Placental pericyte (primary cell): Measurements from ENCODE around the gene AMOT. TPM values are rescaled to one million over a fixed set of nuclear protein-coding genes. Genes with fewer than 3 reads are reported as not detected.

ENCODE experiments used
- small RNA-seq: library from RNA; depleted of rRNA; stranded (forward); fragments of <200 nt; gene quantifications from one replicate; pipeline ENCODE3, GENCODE V24; 2012; ENCODE audit warnings: low replicate concordance
- total RNA-seq: library from RNA; depleted of rRNA; stranded (reverse); fragments of >200 nt; gene quantifications from 2 replicates; pipeline ENCODE4 v1.2.3, GENCODE V29; 2012

AMOT gene, protein sequence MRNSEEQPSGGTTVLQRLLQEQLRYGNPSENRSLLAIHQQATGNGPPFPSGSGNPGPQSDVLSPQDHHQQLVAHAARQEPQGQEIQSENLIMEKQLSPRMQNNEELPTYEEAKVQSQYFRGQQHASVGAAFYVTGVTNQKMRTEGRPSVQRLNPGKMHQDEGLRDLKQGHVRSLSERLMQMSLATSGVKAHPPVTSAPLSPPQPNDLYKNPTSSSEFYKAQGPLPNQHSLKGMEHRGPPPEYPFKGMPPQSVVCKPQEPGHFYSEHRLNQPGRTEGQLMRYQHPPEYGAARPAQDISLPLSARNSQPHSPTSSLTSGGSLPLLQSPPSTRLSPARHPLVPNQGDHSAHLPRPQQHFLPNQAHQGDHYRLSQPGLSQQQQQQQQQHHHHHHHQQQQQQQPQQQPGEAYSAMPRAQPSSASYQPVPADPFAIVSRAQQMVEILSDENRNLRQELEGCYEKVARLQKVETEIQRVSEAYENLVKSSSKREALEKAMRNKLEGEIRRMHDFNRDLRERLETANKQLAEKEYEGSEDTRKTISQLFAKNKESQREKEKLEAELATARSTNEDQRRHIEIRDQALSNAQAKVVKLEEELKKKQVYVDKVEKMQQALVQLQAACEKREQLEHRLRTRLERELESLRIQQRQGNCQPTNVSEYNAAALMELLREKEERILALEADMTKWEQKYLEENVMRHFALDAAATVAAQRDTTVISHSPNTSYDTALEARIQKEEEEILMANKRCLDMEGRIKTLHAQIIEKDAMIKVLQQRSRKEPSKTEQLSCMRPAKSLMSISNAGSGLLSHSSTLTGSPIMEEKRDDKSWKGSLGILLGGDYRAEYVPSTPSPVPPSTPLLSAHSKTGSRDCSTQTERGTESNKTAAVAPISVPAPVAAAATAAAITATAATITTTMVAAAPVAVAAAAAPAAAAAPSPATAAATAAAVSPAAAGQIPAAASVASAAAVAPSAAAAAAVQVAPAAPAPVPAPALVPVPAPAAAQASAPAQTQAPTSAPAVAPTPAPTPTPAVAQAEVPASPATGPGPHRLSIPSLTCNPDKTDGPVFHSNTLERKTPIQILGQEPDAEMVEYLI
- total RNA-seq, result 2.6 and 2.9 TPM in 2 replicates

DNA sequence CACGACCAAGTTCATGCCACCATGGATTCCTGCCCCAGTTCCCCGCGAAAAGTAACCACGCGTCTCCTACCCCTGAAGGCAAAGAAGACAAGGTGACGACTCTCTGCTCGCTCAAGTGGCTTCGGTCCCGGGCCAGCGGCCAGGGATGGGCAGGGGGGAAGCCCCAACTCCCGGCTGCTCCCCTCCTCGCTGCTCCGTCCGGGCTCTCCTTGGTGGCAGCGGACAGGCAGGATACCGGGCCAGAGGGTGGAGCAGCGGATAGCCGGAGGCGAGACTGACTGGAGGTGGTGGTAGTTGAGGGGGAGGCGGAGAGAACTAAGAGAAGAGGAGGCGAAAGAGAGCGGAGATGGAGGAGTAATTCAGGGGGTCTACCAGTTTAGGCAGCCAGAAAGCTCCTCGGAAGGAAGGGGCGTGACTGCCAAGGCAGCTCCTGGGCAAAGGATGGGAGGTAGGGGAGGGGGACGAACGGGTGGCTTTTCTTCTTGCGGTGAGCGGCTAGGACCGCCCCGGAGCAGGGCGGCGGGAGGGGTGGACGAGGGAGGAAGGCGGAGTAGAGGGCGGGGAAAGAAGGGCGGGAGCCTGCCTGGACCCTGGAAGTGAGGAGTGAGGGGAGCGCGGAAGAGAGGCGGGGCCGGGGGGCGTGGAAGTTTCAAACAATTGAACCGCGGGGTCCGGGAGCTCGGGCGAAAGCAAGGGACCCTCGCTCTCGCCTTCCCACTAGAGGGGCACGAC, at the start of gene AMOT:
Gene AMOT, minus strand, starts transcription at position 450 of the 732 bp plus-strand sequence. CDS start 17,705 bp downstream, outside the sequence.

Small RNAs within 50 kb of the gene (small RNA-seq; reads per million reads assigned to genes)
- not detected for gene RN7SL266P

Other genes starting within 250 kb of the AMOT start
- gene LHFPL1, start 160.9 kb downstream of the AMOT start, total RNA-seq, result not detected in 2 replicates